ENCODE data around the gene CMIP.

Gene CMIP

DNA sequence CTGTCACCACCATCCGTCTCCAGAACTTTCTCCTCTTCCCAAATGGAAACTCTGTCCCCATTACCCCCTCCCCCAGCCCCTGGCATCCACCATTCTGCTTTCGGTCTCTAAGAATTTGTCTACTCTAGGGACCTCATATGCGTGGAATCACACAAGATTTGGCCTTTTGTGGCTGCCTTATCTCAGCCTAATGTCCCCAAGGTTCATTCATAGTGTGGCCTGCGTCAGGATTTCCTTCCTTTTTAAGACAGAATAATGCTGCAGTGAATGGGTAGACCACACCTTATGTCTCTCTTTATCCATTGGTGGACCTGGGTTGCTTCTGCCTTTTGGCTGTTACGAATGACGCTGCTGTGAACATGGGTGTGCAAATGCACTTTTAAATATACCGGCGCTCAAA lies 194.7 kb downstream of the CMIP start:
- DNase-seq (ENCODE audit: low read depth) = no peak

- no peak for DNase-seq (ENCODE audit: low read depth)
Measured at GRCh38 chr16:81639931-81640680, 195.5 kb downstream of the CMIP start.

- DNase-seq (ENCODE audit: low read depth) = no peak
Measured at GRCh38 chr16:81640681-81641070, 196.1 kb downstream of the CMIP start.

DNA sequence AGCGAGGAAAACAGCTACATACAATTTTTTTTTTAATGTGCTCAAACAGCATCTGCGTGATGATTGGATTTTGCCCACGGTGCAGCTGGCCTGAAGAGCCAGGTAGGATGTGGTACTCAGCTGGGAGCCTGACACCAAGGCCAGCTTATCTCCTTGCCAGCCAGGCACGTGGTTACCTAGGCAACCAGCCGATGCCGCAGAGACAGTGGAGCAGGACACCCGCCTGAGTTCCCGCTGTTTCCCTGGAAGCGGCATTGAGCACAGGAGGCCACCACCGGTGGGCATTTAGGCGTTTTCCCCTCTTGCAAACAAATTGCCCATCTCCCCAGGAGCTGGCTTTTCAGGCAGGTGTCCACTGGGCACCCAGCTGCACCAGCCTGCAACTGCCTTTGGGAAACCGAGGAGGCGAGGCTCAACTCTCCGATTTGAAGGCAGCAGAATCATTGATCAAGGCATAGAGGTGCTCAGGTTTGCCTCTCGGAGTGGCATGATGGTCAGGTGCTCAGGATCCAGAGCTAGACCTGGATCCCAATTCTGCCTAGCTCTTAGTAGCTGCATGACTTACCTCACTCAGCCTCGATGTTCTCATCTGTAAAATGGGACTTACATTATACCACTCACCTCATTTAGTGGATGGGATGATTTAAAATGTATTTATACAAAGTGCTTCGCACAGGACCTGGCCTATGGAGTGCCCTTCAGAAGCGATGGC lies 196.9 kb downstream of the CMIP start:
- no peak for DNase-seq (ENCODE audit: low read depth)

- no peak for DNase-seq (ENCODE audit: low read depth)
Measured at GRCh38 chr16:81642107-81642436, 197.5 kb downstream of the CMIP start.

DNA sequence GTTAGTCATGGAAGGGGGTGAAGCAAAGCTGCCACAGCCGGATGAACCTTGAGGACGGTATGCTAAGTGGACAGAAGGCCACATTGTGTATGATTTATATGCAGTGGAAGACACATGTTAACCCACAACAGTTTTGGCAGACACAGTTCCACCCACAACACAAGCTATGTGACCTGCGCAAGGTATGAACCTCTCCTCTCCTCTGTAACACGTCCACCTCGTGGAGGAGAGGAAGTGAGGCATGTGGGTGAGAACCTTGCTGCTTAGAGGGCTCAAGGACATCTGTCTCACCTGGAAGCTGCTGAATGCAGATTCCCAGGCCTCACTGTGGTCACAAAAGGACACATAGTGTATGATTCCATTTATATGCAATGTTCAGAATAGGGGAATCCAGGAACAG lies 198.3 kb downstream of the CMIP start:
- no peak for DNase-seq (ENCODE audit: low read depth)

DNA sequence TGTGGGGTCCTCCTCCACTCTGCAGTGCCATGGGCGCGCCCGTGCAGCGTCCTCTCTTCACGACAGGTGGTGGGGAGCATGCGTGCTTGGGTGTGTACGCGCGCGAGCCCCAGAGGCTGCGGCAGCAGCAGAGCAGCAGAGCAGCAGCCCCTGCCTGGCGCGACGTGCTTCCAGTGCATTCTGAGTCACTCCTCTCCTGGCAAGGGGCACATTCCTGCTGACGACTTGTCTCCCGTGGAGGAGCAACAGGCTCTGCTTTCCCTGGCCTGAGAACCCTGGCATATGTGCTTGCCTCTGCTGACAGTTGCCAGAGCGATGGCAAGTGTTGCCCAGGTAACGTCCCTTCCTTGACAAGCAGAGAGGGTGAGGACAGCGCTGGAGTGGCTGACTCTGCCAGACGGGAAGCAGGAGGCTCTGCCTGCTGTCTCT lies 200.7 kb downstream of the CMIP start:
- DNase-seq (ENCODE audit: low read depth) = peak; percentile 81

GRCh38 chr16:81645925-81646324 lies 201.3 kb downstream of the CMIP start:
- DNase-seq (ENCODE audit: low read depth) = no peak

DNA sequence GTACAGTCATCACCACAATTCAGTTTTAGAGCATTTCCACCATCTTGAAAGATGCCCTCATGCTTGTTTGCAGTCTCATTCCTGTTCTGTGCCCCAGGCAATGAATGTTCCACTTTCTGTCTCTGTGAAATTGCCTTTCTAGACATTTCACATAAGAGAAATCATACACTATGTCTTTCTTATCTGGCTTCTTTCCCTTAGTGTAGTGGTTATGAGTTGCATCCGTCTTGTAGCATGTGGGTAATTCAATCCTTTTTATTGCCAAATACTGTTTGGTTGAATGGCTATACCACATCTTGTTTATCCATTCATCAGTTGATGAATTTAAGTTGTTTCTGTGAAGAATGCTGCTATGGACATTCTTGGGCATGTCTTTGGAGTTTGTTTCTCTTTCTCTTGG lies 202.0 kb downstream of the CMIP start:
- DNase-seq (ENCODE audit: low read depth) = no peak

DNA sequence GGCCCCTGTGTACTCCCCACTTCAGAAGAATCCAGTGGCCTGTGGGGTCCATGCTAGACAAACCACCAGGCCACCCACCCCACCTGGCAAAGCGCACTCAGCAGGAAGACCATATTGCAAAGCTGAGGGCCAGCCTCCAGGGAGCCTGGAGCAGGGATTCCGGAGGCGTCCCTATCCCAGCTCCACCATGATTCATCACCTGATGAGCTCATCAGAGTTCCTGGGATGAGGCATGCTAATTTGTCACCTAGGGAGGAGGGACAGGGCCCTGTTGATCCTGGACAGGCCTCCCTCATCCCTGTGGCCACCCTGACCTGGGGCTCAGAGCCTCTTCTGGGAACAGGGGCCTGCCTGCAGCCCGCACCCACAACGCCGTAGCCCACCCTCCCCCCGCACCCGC lies 202.9 kb downstream of the CMIP start:
- DNase-seq (ENCODE audit: low read depth) = no peak

- no peak for DNase-seq (ENCODE audit: low read depth)
Measured at GRCh38 chr16:81649561-81650184, 205.1 kb downstream of the CMIP start.

DNA sequence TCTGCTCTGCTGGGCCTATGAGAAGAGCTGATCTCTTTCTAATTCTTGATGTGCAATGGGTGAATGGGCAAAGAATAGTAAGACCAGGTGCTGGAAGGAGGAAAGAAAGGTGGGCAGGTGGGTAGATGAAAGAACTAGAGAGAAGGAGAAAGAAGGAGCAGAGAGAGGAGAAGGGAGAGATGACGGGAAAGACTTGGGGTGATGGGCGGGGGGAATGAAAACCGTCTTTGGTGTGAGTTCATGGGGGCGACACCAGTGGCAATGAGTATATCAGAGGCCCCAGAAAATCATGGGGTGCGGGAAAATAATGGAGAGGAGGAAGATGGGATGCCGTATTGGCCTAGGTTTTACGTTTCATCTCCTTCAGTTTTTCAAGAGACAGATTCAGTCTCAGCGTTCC lies 205.7 kb downstream of the CMIP start:
- DNase-seq (ENCODE audit: low read depth) = no peak

DNA sequence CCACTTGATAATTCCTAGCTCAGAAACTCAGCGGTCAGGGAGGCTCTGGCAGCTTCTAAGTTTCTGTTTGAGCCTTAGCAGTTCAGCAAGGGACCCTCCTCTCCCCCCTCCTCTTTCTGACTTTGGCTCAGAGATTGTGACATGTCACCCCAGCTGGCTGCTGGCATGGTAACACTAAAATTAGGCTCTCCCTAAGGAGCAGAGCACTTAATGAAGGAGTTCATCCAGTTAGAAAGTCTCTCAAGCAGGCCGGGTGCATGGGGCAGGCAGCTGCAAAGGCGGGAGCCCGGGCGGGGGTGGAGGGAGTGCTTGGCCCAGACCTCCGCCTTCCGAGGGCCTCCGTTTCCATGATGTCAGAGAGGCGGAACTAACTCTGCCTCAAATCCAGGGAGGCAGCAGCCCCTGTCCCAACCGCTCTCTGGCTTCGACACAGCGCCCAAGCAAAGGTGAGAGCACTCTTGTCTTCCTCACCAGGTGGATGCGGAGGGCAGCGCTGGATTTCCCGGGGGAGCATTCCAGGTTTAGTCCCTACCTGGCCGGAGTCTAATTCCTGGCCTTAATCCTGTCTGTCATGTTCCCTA lies 206.5 kb downstream of the CMIP start:
- DNase-seq (ENCODE audit: low read depth) = no peak

GRCh38 chr16:81651758-81652718 lies 207.4 kb downstream of the CMIP start:
- no peak for DNase-seq (ENCODE audit: low read depth)

- no peak for DNase-seq (ENCODE audit: low read depth)
Measured at GRCh38 chr16:81652798-81653505, 208.3 kb downstream of the CMIP start.

- no peak for DNase-seq (ENCODE audit: low read depth)
Measured at GRCh38 chr16:81654346-81654745, 209.7 kb downstream of the CMIP start.

- DNase-seq (ENCODE audit: low read depth) = no peak
Measured at GRCh38 chr16:81655469-81656162, 211.0 kb downstream of the CMIP start.

- no peak for DNase-seq (ENCODE audit: low read depth)
Measured at GRCh38 chr16:81657224-81657623, 212.6 kb downstream of the CMIP start.

DNA sequence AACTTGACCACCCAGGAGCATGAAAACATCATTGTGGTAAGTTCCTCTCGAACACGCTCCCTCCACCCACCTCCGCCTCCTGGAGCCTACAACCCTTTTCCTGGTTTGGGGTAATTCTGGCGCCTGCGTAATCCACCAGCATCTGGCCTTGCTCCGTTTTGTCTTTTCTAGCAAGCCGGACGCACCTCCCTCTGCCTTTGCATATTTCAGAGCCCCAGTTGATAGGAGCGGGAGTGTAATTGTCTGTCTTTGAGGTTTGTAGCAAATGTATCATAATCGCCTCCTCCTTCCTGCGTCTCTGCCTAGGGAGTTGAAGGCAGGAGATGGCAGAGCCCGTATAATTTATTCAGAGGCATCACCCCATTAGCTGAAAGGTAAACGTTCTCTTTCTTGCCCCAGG lies 213.2 kb downstream of the CMIP start:
- no peak for DNase-seq (ENCODE audit: low read depth)

DNA sequence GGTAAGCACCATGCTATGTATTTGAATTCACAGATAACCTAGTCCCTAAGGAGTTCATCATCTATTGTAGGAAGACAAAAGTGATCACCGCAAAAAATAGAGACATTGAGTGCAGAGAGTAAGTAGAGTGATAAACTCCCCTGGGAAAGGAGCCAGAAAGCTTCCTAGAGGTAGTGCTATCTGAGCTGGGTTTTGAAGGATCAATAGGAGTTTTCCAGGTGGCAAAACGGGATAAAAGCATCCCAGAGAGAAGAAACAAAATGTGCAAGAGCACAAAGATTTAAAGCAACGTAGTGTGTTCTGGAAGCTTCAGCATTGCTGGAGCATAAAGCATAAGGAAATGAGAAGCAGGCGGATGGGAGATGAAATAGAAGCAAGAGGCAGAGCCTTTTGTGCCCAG lies 213.8 kb downstream of the CMIP start:
- no peak for DNase-seq (ENCODE audit: low read depth)

GRCh38 chr16:81659249-81659648 lies 214.6 kb downstream of the CMIP start:
- no peak for DNase-seq (ENCODE audit: low read depth)

Measured in non-pigmented ciliary epithelial cell (primary cell).